WTC11 (cell line): ENCODE results near the gene AKAP7. TPM values are rescaled to one million over a fixed set of nuclear protein-coding genes. Genes with fewer than 3 reads are reported as not detected.

Experiments used
- ATAC-seq: fragments of 200-7000 bp; cut with Tn5 transposase; 2 replicates; pipeline ENCODE4 v1.10.0; 2021; ENCODE audit warnings: mild to moderate bottlenecking, moderate library complexity
- CTCF ChIA-PET: fragments of 300-600 bp; sonication (Branson Sonifier 250); formaldehyde crosslinking; loops from one replicate; lab custom pipeline; 2021; ENCODE audit warnings: antibody characterized with exemption; lab: Charles Lee
- POLR2A ChIA-PET: fragments of 350-600 bp; sonication (Branson Sonifier 250); formaldehyde crosslinking; loops from one replicate; lab custom pipeline; 2021; ENCODE audit warnings: antibody characterized with exemption; lab: Charles Lee
- DNase-seq: peaks from one replicate; pipeline ENCODE4 v3.0.0; 2021; ENCODE audit warnings: low spot score
- H3K27ac Mint-ChIP-seq: 2 replicates; pipeline ENCODE4 v1.8.0; 2021; ENCODE audit warnings: mixed read lengths
- H3K27me3 Mint-ChIP-seq: 2 replicates; pipeline ENCODE4 v1.8.0; 2021; ENCODE audit warnings: low read depth, mild to moderate bottlenecking, moderate library complexity, mixed read lengths
- H3K36me3 Mint-ChIP-seq: 2 replicates; pipeline ENCODE4 v1.8.0; 2021; ENCODE audit warnings: mixed read lengths
- H3K4me1 Mint-ChIP-seq: 2 replicates; pipeline ENCODE4 v1.8.0; 2022; ENCODE audit warnings: mixed read lengths
- H3K4me3 Mint-ChIP-seq: 2 replicates; pipeline ENCODE4 v1.8.0; 2021; ENCODE audit warnings: mild to moderate bottlenecking, moderate library complexity, mixed read lengths
- H3K9me3 Mint-ChIP-seq: 2 replicates; pipeline ENCODE4 v1.8.0; 2021; ENCODE audit warnings: mixed read lengths
- CREB1 ChIP-seq: sonication (generic); formaldehyde crosslinking; IDR thresholded peaks from 2 replicates; pipeline ENCODE4 v1.8.0; 2023; ENCODE audit warnings: mild to moderate bottlenecking, missing genetic modification reagents
- CREM ChIP-seq: sonication (generic); formaldehyde crosslinking; IDR thresholded peaks from 2 replicates; pipeline ENCODE4 v1.8.1; 2022; ENCODE audit warnings: mild to moderate bottlenecking, missing genetic modification reagents, moderate library complexity
- CTCF ChIP-seq: fragments of 200-600 bp; IDR thresholded peaks from 2 replicates; pipeline ENCODE4 v1.8.0; 2022; ENCODE audit warnings: antibody characterized with exemption
- E2F5 ChIP-seq: sonication (generic); formaldehyde crosslinking; IDR thresholded peaks from 2 replicates; pipeline ENCODE4 v1.8.1; 2022; ENCODE audit warnings: mild to moderate bottlenecking, moderate library complexity, missing genetic modification reagents
- ESRRA ChIP-seq: sonication (generic); formaldehyde crosslinking; IDR thresholded peaks from 2 replicates; pipeline ENCODE4 v1.8.1; 2022; ENCODE audit warnings: mild to moderate bottlenecking, missing genetic modification reagents, borderline replicate concordance
- FOXJ3 ChIP-seq: sonication (generic); formaldehyde crosslinking; IDR thresholded peaks from 2 replicates; pipeline ENCODE4 v1.9.0; 2021; ENCODE audit warnings: missing genetic modification reagents, mild to moderate bottlenecking, borderline replicate concordance
- GRHL2 ChIP-seq: fragments of 250-450 bp; sonication (Bioruptor Pico); IDR thresholded peaks from 2 replicates; pipeline ENCODE4 v1.8.0; 2022; ENCODE audit warnings: mild to moderate bottlenecking, moderate library complexity; ENCODE audit not compliant: insufficient replicate concordance, severe bottlenecking
- GTF2I ChIP-seq: fragments of 250-450 bp; sonication (Bioruptor Pico); conservative IDR thresholded peaks from 2 replicates; pipeline ENCODE4 v1.4.0; 2021; ENCODE audit warnings: mild to moderate bottlenecking
- HMGA2 ChIP-seq: fragments of 250-450 bp; sonication (Bioruptor Pico); IDR thresholded peaks from 2 replicates; pipeline ENCODE4 v1.4.0; 2021; ENCODE audit warnings: mild to moderate bottlenecking, moderate library complexity
- IRF2 ChIP-seq: sonication (generic); formaldehyde crosslinking; IDR thresholded peaks from 2 replicates; pipeline ENCODE4 v1.8.0; 2022; ENCODE audit warnings: low read depth, missing genetic modification reagents, borderline replicate concordance
- NR1H2 ChIP-seq: sonication (generic); formaldehyde crosslinking; IDR thresholded peaks from 2 replicates; pipeline ENCODE4 v1.9.0; 2021; ENCODE audit warnings: mild to moderate bottlenecking, moderate library complexity, missing genetic modification reagents
- OVOL2 ChIP-seq: fragments of 250-450 bp; sonication (Bioruptor Pico); IDR thresholded peaks from 2 replicates; pipeline ENCODE4 v1.9.0; 2021; ENCODE audit warnings: mild to moderate bottlenecking, borderline replicate concordance
- PREB ChIP-seq: sonication (generic); formaldehyde crosslinking; IDR thresholded peaks from 2 replicates; pipeline ENCODE4 v1.8.1; 2022; ENCODE audit warnings: mild to moderate bottlenecking, missing genetic modification reagents, moderate library complexity, borderline replicate concordance
- SMAD3 ChIP-seq: sonication (generic); formaldehyde crosslinking; IDR thresholded peaks from 2 replicates; pipeline ENCODE4 v1.8.0; 2022; ENCODE audit warnings: missing genetic modification reagents, mild to moderate bottlenecking, borderline replicate concordance
- SP1 ChIP-seq: sonication (generic); formaldehyde crosslinking; conservative IDR thresholded peaks from 2 replicates; pipeline ENCODE4 v1.8.1; 2022; ENCODE audit warnings: missing genetic modification reagents
- ZNF232 ChIP-seq: sonication (generic); formaldehyde crosslinking; IDR thresholded peaks from 2 replicates; pipeline ENCODE4 v1.8.0; 2022; ENCODE audit warnings: mild to moderate bottlenecking, missing genetic modification reagents
- total RNA-seq: library from RNA; stranded (reverse); gene quantifications from 3 replicates; pipeline ENCODE4 v1.2.3, GENCODE V29; 2021
- TF ChIP-seq, protein P1 (sequence below): sonication (generic); formaldehyde crosslinking; IDR thresholded peaks from 2 replicates; pipeline ENCODE4 v1.8.0; 2022; ENCODE audit warnings: mild to moderate bottlenecking, missing genetic modification reagents
- TF ChIP-seq, protein P2 (sequence below): sonication (generic); formaldehyde crosslinking; IDR thresholded peaks from 2 replicates; pipeline ENCODE4 v1.8.0; 2022; ENCODE audit warnings: mild to moderate bottlenecking, missing genetic modification reagents

The AKAP7 gene
- total RNA-seq, 1 experiment from 2014 or later = 10.9 TPM

DNA sequence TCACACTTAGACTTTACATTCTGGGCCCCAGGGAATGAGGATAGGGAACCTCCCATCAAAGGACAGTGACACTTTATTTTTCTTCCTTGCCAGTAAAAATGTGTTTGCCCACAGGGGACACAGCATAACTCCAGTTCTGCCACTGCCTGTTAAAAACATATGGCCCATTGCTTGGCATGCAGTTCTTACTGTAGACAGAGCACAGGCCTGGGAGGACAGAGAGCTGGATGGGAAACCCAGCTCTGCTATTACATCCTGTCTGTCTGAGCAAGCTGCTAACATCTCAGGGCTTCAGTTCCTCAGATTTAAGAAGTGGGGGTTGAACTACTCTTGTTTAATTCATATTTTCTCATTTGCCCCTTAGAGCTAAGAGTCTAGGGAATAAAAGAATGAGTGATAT, 120.2 kb downstream of the AKAP7 start:
- POLR2A ChIA-PET = no interaction called here
- H3K27ac Mint-ChIP-seq = no peak overlapping the region
- H3K4me3 Mint-ChIP-seq = no peak overlapping the region
- H3K36me3 Mint-ChIP-seq = peaks cover 13% of the 10 kb centered on the region
- peaks cover 6% of the 10 kb centered on the region for H3K9me3 Mint-ChIP-seq
- ATAC-seq = peak; percentile 37
- no peaks in the 10 kb centered on the region; the same call in 1 of the 2 replicates for H3K27me3 Mint-ChIP-seq
- peaks cover 43% of the 10 kb centered on the region for H3K4me1 Mint-ChIP-seq
- TF ChIP-seq, protein P1, sequence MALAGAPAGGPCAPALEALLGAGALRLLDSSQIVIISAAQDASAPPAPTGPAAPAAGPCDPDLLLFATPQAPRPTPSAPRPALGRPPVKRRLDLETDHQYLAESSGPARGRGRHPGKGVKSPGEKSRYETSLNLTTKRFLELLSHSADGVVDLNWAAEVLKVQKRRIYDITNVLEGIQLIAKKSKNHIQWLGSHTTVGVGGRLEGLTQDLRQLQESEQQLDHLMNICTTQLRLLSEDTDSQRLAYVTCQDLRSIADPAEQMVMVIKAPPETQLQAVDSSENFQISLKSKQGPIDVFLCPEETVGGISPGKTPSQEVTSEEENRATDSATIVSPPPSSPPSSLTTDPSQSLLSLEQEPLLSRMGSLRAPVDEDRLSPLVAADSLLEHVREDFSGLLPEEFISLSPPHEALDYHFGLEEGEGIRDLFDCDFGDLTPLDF (CRISPR knock-in tag) = no peak
- TF ChIP-seq FOXJ3 (CRISPR knock-in tag) (no peak), IRF2 (CRISPR knock-in tag) (no peak), GTF2I (CRISPR knock-in tag) (no peak), CREB1 (CRISPR knock-in tag) (no peak), CTCF (no peak), NR1H2 (no peak), ZNF232 (CRISPR knock-in tag) (no peak), SP1 (CRISPR knock-in tag) (no peak), E2F5 (CRISPR knock-in tag) (no peak), GRHL2 (CRISPR knock-in tag) (no peak), ESRRA (CRISPR knock-in tag) (no peak), HMGA2 (CRISPR knock-in tag) (no peak)
- CTCF ChIA-PET = interaction anchor here (1.0 to 1.3 kb wide), 2 partner anchors 56 to 204 kb away, joined by 3 to 5 read pairs; no protein-coding TSS in a partner anchor
- no peak for DNase-seq

GRCh38 chr6:131255911-131256310, 120.6 kb downstream of the AKAP7 start:
- ATAC-seq (peak; percentile 69), DNase-seq (no peak)
- TF ChIP-seq PREB (no peak), SMAD3 (no peak), OVOL2 (CRISPR knock-in tag) (no peak), CREM (CRISPR knock-in tag) (no peak)
- TF ChIP-seq, protein P2, sequence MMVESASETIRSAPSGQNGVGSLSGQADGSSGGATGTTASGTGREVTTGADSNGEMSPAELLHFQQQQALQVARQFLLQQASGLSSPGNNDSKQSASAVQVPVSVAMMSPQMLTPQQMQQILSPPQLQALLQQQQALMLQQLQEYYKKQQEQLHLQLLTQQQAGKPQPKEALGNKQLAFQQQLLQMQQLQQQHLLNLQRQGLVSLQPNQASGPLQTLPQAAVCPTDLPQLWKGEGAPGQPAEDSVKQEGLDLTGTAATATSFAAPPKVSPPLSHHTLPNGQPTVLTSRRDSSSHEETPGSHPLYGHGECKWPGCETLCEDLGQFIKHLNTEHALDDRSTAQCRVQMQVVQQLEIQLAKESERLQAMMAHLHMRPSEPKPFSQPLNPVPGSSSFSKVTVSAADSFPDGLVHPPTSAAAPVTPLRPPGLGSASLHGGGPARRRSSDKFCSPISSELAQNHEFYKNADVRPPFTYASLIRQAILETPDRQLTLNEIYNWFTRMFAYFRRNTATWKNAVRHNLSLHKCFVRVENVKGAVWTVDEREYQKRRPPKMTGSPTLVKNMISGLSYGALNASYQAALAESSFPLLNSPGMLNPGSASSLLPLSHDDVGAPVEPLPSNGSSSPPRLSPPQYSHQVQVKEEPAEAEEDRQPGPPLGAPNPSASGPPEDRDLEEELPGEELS (CRISPR knock-in tag) = no peak
- peak overlapping the region; percentile 73; the same call in 1 of the 2 replicates for H3K27ac Mint-ChIP-seq
- H3K4me3 Mint-ChIP-seq = no peak overlapping the region
- ChIA-PET POLR2A (no interaction called here), CTCF (interaction anchor here (1.0 to 1.3 kb wide), 2 partner anchors 56 to 204 kb away, joined by 3 to 5 read pairs; no protein-coding TSS in a partner anchor)
- no peaks in the 10 kb centered on the region; the same call in 1 of the 2 replicates for H3K27me3 Mint-ChIP-seq
- peaks cover 8% of the 10 kb centered on the region for H3K9me3 Mint-ChIP-seq
- peaks cover 38% of the 10 kb centered on the region for H3K4me1 Mint-ChIP-seq
- peaks cover 17% of the 10 kb centered on the region for H3K36me3 Mint-ChIP-seq
